GM12874 (cell line): ENCODE measurements around the gene CDX2.

ENCODE experiments used
- CTCF ChIP-seq: IDR thresholded peaks from 2 replicates; pipeline ENCODE4 v1.5.1; 2011; ENCODE audit warnings: low read depth, mild to moderate bottlenecking, control low read depth, low read length, moderate library complexity; ENCODE audit not compliant: insufficient read depth

CDX2 gene

DNA sequence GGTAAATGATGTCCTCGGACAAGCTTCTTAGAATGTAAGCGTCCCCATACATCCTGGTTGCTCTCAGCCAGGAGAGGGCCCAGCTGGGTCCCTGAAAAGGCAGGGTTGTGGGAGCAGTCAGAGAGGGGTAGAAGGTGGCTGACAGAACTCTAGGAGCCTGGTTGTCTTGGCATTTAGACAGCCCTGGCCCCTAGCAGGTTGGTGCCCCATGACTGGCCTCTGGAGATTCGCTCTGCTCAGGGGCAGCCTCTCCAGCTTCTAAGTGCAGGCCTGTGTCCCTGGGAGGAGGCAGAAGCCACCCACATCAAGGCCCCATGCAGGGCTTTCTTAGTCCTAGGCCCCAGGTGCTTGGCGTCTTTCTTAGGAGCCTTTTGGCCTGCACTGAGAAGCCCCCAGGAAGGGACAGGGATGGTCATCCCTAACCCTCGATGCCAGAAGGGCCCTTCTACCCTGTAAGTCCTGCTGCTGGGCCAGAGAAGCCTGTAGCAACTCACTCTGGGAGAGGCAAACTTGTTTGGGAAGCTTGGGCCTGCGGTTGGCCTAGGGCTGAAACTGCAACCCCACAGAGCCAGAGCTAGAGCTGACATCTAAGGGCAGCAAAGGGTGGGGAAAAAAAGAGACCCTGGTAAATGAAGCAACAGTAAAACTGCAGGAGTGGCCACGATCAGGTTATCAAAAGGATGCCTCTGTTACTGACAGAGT lies 2.8 kb upstream of the CDX2 start:
- TF ChIP-seq CTCF = no peak

DNA sequence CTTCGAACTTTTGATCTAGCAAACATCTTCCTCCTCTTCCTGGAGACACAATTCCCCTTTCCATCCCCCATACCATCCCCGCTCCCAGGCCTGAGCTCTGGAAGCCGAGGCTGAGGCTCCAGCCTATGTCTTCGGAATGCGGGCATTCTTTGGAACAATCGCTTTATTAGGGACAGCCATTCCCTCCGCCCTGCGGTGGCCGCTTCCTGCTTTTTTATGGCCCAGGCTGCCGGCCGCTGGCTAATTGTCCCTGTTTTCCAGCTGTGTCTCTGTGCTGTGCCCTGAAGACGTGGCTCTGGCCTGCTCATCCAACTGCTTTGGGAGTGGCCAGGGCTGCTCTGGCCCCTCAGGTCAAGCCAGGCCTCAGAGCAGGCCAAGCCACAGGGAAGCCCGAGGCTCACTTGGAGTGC lies 2.1 kb upstream of the CDX2 start:
- no peak for TF ChIP-seq CTCF

DNA sequence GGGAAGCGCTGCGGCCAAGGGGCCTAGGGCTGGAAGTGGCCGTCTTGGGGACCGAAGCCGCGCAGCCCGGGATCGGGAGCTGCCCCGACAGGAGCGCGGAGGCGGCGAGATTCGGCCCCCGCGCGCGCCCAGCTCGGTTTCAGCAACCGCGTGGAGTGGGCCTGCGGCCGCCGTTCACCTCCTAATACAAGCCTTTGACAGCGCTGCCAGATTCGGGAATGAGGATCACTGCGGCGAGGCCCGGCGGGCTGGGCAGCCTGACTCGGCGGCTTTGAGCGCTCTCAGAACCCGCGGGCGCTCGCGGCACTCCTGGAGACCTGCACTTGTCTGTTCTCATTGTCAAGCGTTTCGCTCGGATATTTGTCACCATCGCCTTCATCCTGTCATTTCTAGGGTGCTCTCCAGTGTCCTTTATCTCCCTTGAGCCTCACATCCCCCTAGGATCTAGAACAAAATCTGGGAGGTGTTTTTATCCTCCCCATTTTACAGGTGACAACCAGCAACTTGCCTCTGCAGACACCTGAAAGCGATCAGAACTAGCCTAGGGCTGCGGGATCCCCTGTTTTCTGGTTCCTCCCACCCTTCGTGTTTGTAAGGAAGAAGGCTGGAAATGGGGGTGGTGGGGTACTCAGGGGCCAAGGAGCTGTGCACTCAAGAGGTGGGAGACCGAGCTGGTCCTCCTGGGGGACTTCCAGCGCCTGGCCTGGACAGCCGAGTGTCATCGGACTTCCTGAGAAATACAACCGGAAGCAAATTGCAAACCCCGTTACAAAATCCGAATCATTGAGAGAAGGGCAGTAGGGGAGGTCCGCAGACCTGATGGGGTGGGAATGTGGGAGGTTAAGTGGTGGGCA lies 1.5 kb upstream of the CDX2 start:
- no peak for TF ChIP-seq CTCF

DNA sequence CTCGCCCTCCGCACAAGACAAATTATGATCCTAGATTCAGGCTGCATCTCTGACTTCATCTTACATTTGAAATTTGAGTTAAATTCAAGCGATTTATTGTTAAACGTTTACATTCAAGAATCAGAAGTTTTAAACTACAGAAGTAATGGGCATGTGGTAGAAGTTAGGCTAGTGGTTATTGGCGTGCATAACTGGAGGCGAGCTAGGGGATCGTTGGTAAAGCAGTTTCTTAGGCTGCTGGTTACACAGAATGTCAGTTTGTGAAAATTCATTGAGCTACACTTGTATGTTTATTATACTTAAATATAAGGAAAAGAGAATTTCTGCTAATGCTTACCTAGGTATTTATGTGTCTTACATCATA lies 733 bp upstream of the CDX2 start:
- TF ChIP-seq CTCF = no peak

DNA sequence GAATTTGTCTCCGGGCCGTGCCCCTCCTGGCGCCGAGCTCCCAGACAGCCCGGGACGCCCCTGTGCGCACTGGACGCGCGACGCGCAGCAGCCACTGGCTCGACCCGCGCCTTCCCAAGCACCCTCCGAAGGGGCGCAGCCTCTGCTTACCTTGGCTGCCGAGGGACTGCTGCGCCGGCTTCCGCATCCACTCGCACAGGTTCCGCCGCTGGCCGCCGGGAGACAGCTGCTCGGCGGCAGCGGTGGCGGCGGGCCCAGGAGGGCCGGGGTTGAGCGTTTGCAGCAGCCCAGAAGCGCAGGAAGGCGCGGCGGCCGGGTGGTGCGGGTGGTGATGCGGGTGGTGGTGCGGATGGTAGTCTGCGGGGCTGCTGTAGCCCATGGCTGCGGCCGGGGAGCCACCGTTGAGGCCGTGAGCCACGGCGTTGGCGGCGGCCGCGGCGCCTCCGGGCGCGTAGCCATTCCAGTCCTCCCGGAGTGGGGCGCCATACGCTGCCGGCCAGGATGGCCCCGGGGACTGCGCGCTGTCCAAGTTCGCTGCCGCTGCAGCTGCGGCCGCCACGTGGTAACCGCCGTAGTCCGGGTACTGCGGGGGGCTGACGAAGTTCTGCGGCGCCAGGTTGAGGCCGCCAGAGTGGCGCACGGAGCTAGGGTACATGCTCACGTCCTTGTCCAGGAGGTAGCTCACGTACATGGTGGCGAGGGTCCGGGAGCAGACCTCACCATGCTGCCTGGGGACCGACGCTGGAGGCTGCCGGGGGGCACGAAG lies 616 bp downstream of the CDX2 start:
- TF ChIP-seq CTCF = no peak

- no peak for TF ChIP-seq CTCF
These were observed 1.3 kb downstream of the CDX2 start for GRCh38 chr13:27967736-27968315.
